IMR-90 (cell line): ENCODE measurements around the gene SPART. TPM values are rescaled to one million over a fixed set of nuclear protein-coding genes. Genes with fewer than 3 reads are reported as not detected.

ENCODE experiments used
- ATAC-seq: fragments of 200-7000 bp; cut with Tn5 transposase; 2 replicates; pipeline ENCODE4 v1.9.1; 2020; ENCODE audit warnings: low read depth, mild to moderate bottlenecking, moderate library complexity
- BruUV-seq: library from RNA; stranded (reverse); fragments of 400-500 nt; replicated peaks from 2 replicates; lab custom pipeline; 2021; lab: Mats Ljungman, UMichigan
- CTCF ChIA-PET: fragments of 300-600 bp; formaldehyde crosslinking; extraction: SDS; loops from one replicate; lab custom pipeline; 2021; ENCODE audit warnings: antibody characterized with exemption; lab: Yijun Ruan, JAX
- POLR2A ChIA-PET: fragments of 300-600 bp; sonication (Branson Sonifier 250); formaldehyde crosslinking; loops from one replicate; lab custom pipeline; 2022; ENCODE audit warnings: antibody characterized with exemption; ENCODE audit not compliant: unreplicated experiment; lab: Charles Lee
- DNase-seq: peaks from one replicate; pipeline ENCODE4 v3.0.0; 2013
- H2AFZ ChIP-seq: replicated peaks from 2 replicates; pipeline ENCODE3; 2013; ENCODE audit warnings: low read length, mild to moderate bottlenecking; ENCODE audit not compliant: poor library complexity
- H2AK5ac ChIP-seq: 2 replicates; pipeline ENCODE4 v1.6.1; 2013; ENCODE audit warnings: low read depth, low read length, inconsistent platforms
- H2AK9ac ChIP-seq: replicated peaks from 2 replicates; pipeline ENCODE3; 2013; ENCODE audit warnings: mild to moderate bottlenecking, low read depth, low read length, moderate library complexity; ENCODE audit not compliant: poor library complexity
- H2BK120ac ChIP-seq: 2 replicates; pipeline ENCODE4 v1.6.1; 2013; ENCODE audit warnings: low read depth, low read length, inconsistent platforms
- H2BK15ac ChIP-seq: 3 replicates; pipeline ENCODE4 v1.6.1; 2013; ENCODE audit warnings: low read depth, low read length, inconsistent platforms
- H2BK20ac ChIP-seq: 2 replicates; pipeline ENCODE4 v1.6.1; 2013; ENCODE audit warnings: low read depth, mild to moderate bottlenecking, inconsistent platforms, low read length, moderate library complexity
- H2BK5ac ChIP-seq: 2 replicates; pipeline ENCODE4 v1.6.1; 2013; ENCODE audit warnings: mild to moderate bottlenecking, low read depth, low read length, inconsistent platforms; ENCODE audit not compliant: poor library complexity, severe bottlenecking
- H3K14ac ChIP-seq: replicated peaks from 2 replicates; pipeline ENCODE4 v1.6.1; 2013; ENCODE audit warnings: low read depth, low read length, inconsistent platforms
- H3K18ac ChIP-seq: 2 replicates; pipeline ENCODE4 v1.6.1; 2013; ENCODE audit warnings: low read depth, low read length, control low read depth
- H3K23ac ChIP-seq: 2 replicates; pipeline ENCODE4 v1.6.1; 2013; ENCODE audit warnings: low read depth, low read length, inconsistent platforms
- H3K27ac ChIP-seq: 2 replicates; pipeline ENCODE4 v1.5.1; 2013; ENCODE audit warnings: mild to moderate bottlenecking, control low read depth, low read length; ENCODE audit not compliant: insufficient read depth
- H3K27me3 ChIP-seq: 2 replicates; pipeline ENCODE4 v1.6.1; 2013; ENCODE audit warnings: low read length; ENCODE audit not compliant: control insufficient read depth, insufficient read depth
- H3K36me3 ChIP-seq: 2 replicates; pipeline ENCODE4 v1.6.1; 2013; ENCODE audit warnings: low read length, mixed read lengths; ENCODE audit not compliant: control insufficient read depth, insufficient read depth
- H3K4ac ChIP-seq: 2 replicates; pipeline ENCODE4 v1.6.1; 2013; ENCODE audit warnings: low read depth, low read length, inconsistent platforms
- H3K4me1 ChIP-seq: 2 replicates; pipeline ENCODE4 v1.6.1; 2013; ENCODE audit warnings: low read length, mixed read lengths; ENCODE audit not compliant: control insufficient read depth, insufficient read depth
- H3K4me2 ChIP-seq: 2 replicates; pipeline ENCODE4 v1.6.1; 2013; ENCODE audit warnings: low read depth, mild to moderate bottlenecking, control low read depth, low read length, moderate library complexity
- H3K4me3 ChIP-seq: 2 replicates; pipeline ENCODE4 v1.5.1; 2013; ENCODE audit warnings: low read depth, mild to moderate bottlenecking, control low read depth, low read length, moderate library complexity; ENCODE audit not compliant: insufficient read depth
- H3K56ac ChIP-seq: 2 replicates; pipeline ENCODE4 v1.6.1; 2013; ENCODE audit warnings: low read length, inconsistent platforms; ENCODE audit not compliant: insufficient read depth; ENCODE audit errors: extremely low read depth
- H3K79me1 ChIP-seq, 2 experiments: 2 replicates each; pipeline ENCODE4 v1.6.1; 2013; ENCODE audit warnings: low read length in 2 of 2, inconsistent platforms in 1 of 2, low read depth in 1 of 2
- H3K9ac ChIP-seq: 2 replicates; pipeline ENCODE4 v1.6.1; 2013; ENCODE audit warnings: low read depth, low read length, control low read depth
- H3K9me1 ChIP-seq: 2 replicates; pipeline ENCODE4 v1.6.1; 2013; ENCODE audit warnings: low read length, inconsistent platforms; ENCODE audit not compliant: insufficient read depth
- H3K9me3 ChIP-seq: 2 replicates; pipeline ENCODE4 v1.6.1; 2013; ENCODE audit warnings: low read length; ENCODE audit not compliant: control insufficient read depth, insufficient read depth
- H4K20me1 ChIP-seq: 2 replicates; pipeline ENCODE4 v1.6.1; 2013; ENCODE audit warnings: low read length, inconsistent platforms; ENCODE audit not compliant: insufficient read depth
- H4K5ac ChIP-seq: 2 replicates; pipeline ENCODE4 v1.6.1; 2013; ENCODE audit warnings: mild to moderate bottlenecking, low read depth, low read length, control low read depth
- H4K8ac ChIP-seq, 2 experiments: 2 replicates each; pipeline ENCODE4 v1.6.1; 2013; ENCODE audit warnings: low read depth in 2 of 2, low read length in 2 of 2, control low read depth in 1 of 2, inconsistent platforms in 1 of 2
- H4K91ac ChIP-seq: 2 replicates; pipeline ENCODE4 v1.6.1; 2013; ENCODE audit warnings: low read depth, low read length, inconsistent platforms; ENCODE audit not compliant: insufficient read depth
- BHLHE40 ChIP-seq: fragments of 150-350 bp; IDR thresholded peaks from 2 replicates; pipeline ENCODE4 v1.6.1; 2016; ENCODE audit warnings: mild to moderate bottlenecking, low read depth, low read length
- CEBPB ChIP-seq: IDR thresholded peaks from 2 replicates; pipeline ENCODE4 v1.6.1; 2012; ENCODE audit warnings: low read depth, low read length, improper control_type of control experiment
- CTCF ChIP-seq: conservative IDR thresholded peaks from 2 replicates; pipeline ENCODE4 v1.5.1; 2012; ENCODE audit warnings: mild to moderate bottlenecking, low read depth, low read length, improper control_type of control experiment
- FOS ChIP-seq: fragments of 150-350 bp; IDR thresholded peaks from 2 replicates; pipeline ENCODE4 v1.6.1; 2016; ENCODE audit warnings: low read depth, low read length
- MAFK ChIP-seq: IDR thresholded peaks from 2 replicates; pipeline ENCODE4 v1.6.1; 2012; ENCODE audit warnings: low read depth, low read length, improper control_type of control experiment
- MAZ ChIP-seq: IDR thresholded peaks from 2 replicates; pipeline ENCODE4 v1.6.1; 2012; ENCODE audit warnings: low read depth, mild to moderate bottlenecking, low read length, improper control_type of control experiment, moderate library complexity, borderline replicate concordance
- NFE2L2 ChIP-seq: fragments of 150-350 bp; IDR thresholded peaks from 2 replicates; pipeline ENCODE4 v1.6.1; 2016; ENCODE audit warnings: low read depth, mild to moderate bottlenecking, low read length
- RFX5 ChIP-seq: IDR thresholded peaks from 2 replicates; pipeline ENCODE4 v1.8.0; 2012; ENCODE audit warnings: low read depth, mild to moderate bottlenecking, low read length, moderate library complexity
- USF2 ChIP-seq: fragments of 150-350 bp; IDR thresholded peaks from 2 replicates; pipeline ENCODE4 v1.6.1; 2017; ENCODE audit warnings: mild to moderate bottlenecking, antibody characterized with exemption, low read length, low read depth
- WGBS, 2 experiments: methylation state at CpG; one replicate each; pipeline versions ENCODE4 v1.1.5 to v1.1.7; 2013; ENCODE audit warnings: missing lambda C conversion rate in 2 of 2; ENCODE audit not compliant: insufficient read length in 1 of 2; ENCODE audit errors: extremely low coverage in 2 of 2; 5-methylcytosine and 5-hydroxymethylcytosine counted together
- dilution Hi-C: fragments of 300-500 bp; cut with HindIII; formaldehyde crosslinking; loops from one replicate; pipeline ENCODE4 v1.14.3; 2018; ENCODE audit warnings: low sequenced_read_pairs; ENCODE audit not compliant: unreplicated experiment
- in situ Hi-C: fragments of 300-500 bp; cut with MboI; formaldehyde crosslinking; loops from 3 replicates; pipeline ENCODE4 v1.14.3; 2019; ENCODE audit warnings: low sequenced_read_pairs, inconsistent platforms, mixed read lengths
- intact Hi-C: fragments of 100-400 bp; cut with micrococcal nuclease; formaldehyde crosslinking; loops from 2 replicates; pipeline ENCODE4 v1.10.0; 2022
- polyA plus RNA-seq, 3 experiments: library from polyadenylated mRNA; depleted of rRNA; stranded (reverse); fragments of >200 nt; gene quantifications; 2 replicates each; pipeline ENCODE4 v1.2.3, GENCODE V29; 2012; ENCODE audit warnings: low replicate concordance in 1 of 3
- total RNA-seq: library from RNA; depleted of rRNA; stranded (reverse); fragments of >200 nt; gene quantifications from 2 replicates; pipeline ENCODE4 v1.2.3, GENCODE V29; 2012

Gene SPART
- total and polyA plus RNA-seq, 2 of the 4 experiments (the other 2 are of a cell fraction) = 43.8 to 110 TPM

DNA sequence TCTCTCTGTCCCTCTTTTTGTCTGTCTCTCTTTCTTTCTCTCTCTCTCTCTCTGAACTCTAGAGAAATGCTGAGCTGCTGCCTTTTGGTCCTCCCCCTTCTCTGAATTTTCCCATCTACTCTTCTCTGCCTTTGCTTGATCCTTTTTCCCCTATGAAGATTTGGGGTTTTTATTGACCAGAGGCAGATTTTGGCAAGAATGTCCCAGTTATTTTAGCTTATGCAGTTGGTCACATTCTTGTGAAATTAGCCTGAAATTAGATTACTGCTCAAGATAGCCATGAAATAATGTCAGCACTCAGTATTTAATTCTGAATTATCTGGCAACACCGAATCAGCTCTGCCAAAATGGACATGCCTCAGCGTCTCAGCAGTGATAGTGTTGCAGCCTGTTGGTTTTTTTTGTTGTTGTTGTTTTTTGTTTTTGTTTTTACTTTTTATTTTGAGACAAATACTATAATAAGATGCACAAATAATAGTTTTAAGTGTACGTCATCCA is 17.2 kb upstream of the SPART start:
- H3K36me3 ChIP-seq = no peaks in the 10 kb centered on the region
- H4K20me1 ChIP-seq = no peaks in the 10 kb centered on the region
- H2AFZ ChIP-seq = no peak overlapping the region
- H4K8ac ChIP-seq = no peak overlapping the region
- no peak overlapping the region for H3K4me2 ChIP-seq
- H3K14ac ChIP-seq = no peak overlapping the region
- no peaks in the 10 kb centered on the region for H3K27me3 ChIP-seq
- H2BK120ac ChIP-seq = no peak overlapping the region
- no peaks in the 10 kb centered on the region for H3K9me1 ChIP-seq
- no CpG with 5 or more reads among the region's 3 CpGs for WGBS, 2 experiments
- DNase-seq = no peak
- TF ChIP-seq MAZ (no peak), CEBPB (no peak), USF2 (no peak), BHLHE40 (no peak), NFE2L2 (no peak), MAFK (no peak), CTCF (no peak), FOS (no peak), RFX5 (no peak)
- H2AK9ac ChIP-seq = no peak overlapping the region
- H3K18ac ChIP-seq = no peak overlapping the region
- no peak overlapping the region for H2AK5ac ChIP-seq
- H3K23ac ChIP-seq = no peak overlapping the region
- H3K56ac ChIP-seq = no peak overlapping the region
- no peak overlapping the region for H3K4me3 ChIP-seq
- intact Hi-C loops = no loop called here
- ChIA-PET POLR2A (no interaction called here), CTCF (interaction anchor here (0.7 kb wide), 1 partner anchor 570 kb away, joined by 4 read pairs; no protein-coding TSS in a partner anchor)
- H3K9ac ChIP-seq = no peak overlapping the region
- H4K91ac ChIP-seq = no peak overlapping the region
- H3K79me1 ChIP-seq = no peaks in the 10 kb centered on the region
- H3K4me1 ChIP-seq = peaks cover 2% of the 10 kb centered on the region; the same call in 1 of the 2 replicates
- no peak overlapping the region for H2BK20ac ChIP-seq
- H3K27ac ChIP-seq = no peak overlapping the region
- no peak overlapping the region for H4K5ac ChIP-seq
- in situ Hi-C loops = no loop called here
- H3K4ac ChIP-seq = no peak overlapping the region
- no TSS peak for BruUV-seq
- H2BK15ac ChIP-seq = no peak overlapping the region
- dilution Hi-C loops = no loop called here
- H3K9me3 ChIP-seq = no peaks in the 10 kb centered on the region
- no peak overlapping the region for H2BK5ac ChIP-seq
- ATAC-seq = no peak
